Epithelial cell of proximal tubule (primary cell): ENCODE measurements around the gene FAM20C. TPM values are rescaled to one million over a fixed set of nuclear protein-coding genes. Genes with fewer than 3 reads are reported as not detected.

Experiments used
- DNase-seq: peaks from one replicate; pipeline ENCODE4 v3.0.0-alpha.2; 2011; ENCODE audit warnings: low read depth
- H3K4me3 ChIP-seq: 2 replicates; pipeline ENCODE4 v1.5.1; 2011; ENCODE audit warnings: low read depth, mild to moderate bottlenecking, low read length
- CTCF ChIP-seq: conservative IDR thresholded peaks from 2 replicates; pipeline ENCODE4 v1.5.1; 2012; ENCODE audit warnings: low read depth, mild to moderate bottlenecking, low read length
- total RNA-seq: library from RNA; depleted of rRNA; stranded (reverse); fragments of >200 nt; gene quantifications from 2 replicates; pipeline ENCODE4 v1.2.3, GENCODE V29; 2015

Gene FAM20C
- total RNA-seq, 1 donor from 2014 or later = 84.2 TPM

- no peak overlapping the region for H3K4me3 ChIP-seq
- DNase-seq = no peak
- no peak for TF ChIP-seq CTCF
Observed at GRCh38 chr7:300546-301290, 108.3 kb downstream of the FAM20C start.

GRCh38 chr7:301291-302053 lies 109.1 kb downstream of the FAM20C start:
- no peak for TF ChIP-seq CTCF
- DNase-seq = no peak
- no peak overlapping the region for H3K4me3 ChIP-seq

- no peak for TF ChIP-seq CTCF
- no peak for DNase-seq
- H3K4me3 ChIP-seq = no peak overlapping the region
Observed at GRCh38 chr7:302054-302992, 110.0 kb downstream of the FAM20C start.

- DNase-seq = no peak
- no peak overlapping the region for H3K4me3 ChIP-seq
- TF ChIP-seq CTCF = no peak
Observed at GRCh38 chr7:303425-303824, 111.1 kb downstream of the FAM20C start.

GRCh38 chr7:303884-304573 lies 111.7 kb downstream of the FAM20C start:
- TF ChIP-seq CTCF = no peak
- DNase-seq = no peak
- H3K4me3 ChIP-seq = no peak overlapping the region
